NCI-H2171 (cell line): ENCODE measurements around the gene TNFSF8.

ENCODE experiments used
- DNase-seq: peaks from one replicate; lab custom pipeline; 2025; lab: John Stamatoyannopoulos, UW

The TNFSF8 gene

DNA sequence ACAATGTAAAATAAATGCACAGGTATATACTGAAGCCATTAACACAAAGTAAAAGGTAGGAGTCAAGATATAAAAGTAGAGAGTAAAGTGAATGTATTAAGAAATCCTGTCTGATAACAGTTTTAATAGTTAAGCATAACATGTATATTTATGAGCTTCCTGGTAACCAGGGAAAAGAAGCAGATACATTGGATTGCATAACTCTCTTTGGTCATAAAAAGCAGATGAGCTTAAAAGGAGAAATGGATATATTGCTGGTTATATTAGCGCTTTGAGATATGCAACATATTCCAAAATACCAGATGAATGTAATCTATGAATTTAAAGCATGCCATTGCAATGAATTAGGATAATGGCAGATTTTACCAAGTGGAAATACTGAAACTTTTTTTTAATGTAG is 6.2 kb upstream of the TNFSF8 start:
- DNase-seq, result no peak

DNA sequence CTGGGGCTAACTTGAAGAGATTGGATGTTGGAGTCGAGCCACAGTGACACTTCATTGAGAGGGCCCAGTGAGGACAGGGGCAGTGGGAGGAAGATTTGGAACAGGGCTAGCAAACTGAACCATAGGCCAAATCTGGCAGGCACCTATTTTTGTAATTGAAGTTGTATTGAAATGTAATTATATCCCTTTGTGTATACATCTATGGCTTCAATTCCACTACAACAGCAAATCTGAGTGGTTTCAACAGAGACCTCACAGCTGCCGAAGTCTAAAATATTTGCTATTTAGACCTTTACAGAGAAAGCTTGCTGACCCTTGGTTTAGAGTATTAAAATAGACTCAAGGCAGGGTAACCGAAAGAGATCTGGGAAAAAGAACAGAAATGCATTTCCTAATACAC is 4.7 kb upstream of the TNFSF8 start:
- DNase-seq, result no peak

DNA sequence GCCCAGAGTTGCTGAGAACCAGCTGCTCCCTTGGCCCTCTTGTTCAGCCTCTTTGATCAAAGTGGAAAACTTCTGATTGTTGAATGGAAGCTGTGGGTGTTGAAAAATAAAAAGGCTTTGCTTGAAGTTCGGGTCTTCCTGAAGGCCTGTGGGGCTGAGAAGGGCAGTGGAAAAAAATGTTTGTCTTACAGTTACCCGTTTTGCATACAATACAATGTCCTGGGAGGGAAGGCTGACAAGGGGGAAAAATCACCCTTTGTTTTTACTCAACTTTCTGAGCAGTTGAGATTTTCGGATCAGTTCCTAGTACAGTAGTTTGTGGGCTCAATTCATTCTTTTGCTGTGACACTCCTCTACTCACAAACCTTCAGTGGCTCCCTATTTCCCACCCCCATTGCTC is 2.1 kb upstream of the TNFSF8 start:
- DNase-seq, result no peak

DNA sequence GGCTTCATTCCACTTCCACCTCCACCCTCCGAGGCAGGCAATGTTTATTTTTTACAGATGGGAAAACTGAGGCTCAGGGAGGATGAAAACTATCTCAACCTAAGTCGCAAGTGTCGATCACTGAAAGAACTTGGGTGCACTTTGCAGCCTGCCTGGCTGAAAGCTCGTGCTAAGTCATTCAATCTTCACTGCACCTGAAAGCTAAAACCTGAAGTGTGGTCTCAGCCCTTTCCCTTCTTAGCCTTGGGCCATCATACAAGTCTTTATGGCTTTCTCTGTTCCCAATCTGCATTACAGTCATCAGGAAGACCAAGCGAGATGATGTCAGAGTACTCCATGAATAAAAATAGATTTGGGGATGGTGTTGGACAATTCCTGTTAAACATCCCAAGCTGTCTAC is 1.0 kb upstream of the TNFSF8 start:
- DNase-seq, result no peak

GRCh38 chr9:114929201-114929600 is 1.2 kb downstream of the TNFSF8 start:
- no peak for DNase-seq

- DNase-seq, result no peak
These were observed 1.7 kb downstream of the TNFSF8 start for GRCh38 chr9:114928671-114929070.

- no peak for DNase-seq
These were observed 2.3 kb downstream of the TNFSF8 start for GRCh38 chr9:114928136-114928535.

- DNase-seq, result no peak
These were observed 4.7 kb downstream of the TNFSF8 start for GRCh38 chr9:114925672-114926071.

DNA sequence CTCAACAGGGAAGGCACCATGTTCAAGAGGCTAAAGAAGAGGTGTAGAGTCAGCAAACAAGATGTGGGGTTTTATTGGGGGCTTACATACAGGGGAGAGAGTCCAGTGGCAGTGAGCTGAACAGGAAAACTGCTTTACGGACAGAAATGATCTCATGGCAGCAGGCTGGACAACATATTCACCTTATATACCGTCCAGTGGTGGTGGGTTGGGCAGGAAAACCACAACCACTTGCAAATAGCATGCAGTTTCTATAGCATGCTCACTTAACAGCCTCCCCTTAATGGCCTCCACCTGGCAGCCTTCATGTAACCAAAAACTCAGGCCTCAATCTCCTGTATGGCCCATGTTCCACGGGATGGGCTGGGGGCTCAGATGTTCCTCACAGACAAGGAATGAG is 5.4 kb downstream of the TNFSF8 start:
- no peak for DNase-seq

GRCh38 chr9:114924327-114924726 is 6.1 kb downstream of the TNFSF8 start:
- no peak for DNase-seq

GRCh38 chr9:114923918-114924317 is 6.5 kb downstream of the TNFSF8 start:
- DNase-seq, result no peak

- DNase-seq, result no peak
These were observed 9.2 kb downstream of the TNFSF8 start for GRCh38 chr9:114921171-114921570.

DNA sequence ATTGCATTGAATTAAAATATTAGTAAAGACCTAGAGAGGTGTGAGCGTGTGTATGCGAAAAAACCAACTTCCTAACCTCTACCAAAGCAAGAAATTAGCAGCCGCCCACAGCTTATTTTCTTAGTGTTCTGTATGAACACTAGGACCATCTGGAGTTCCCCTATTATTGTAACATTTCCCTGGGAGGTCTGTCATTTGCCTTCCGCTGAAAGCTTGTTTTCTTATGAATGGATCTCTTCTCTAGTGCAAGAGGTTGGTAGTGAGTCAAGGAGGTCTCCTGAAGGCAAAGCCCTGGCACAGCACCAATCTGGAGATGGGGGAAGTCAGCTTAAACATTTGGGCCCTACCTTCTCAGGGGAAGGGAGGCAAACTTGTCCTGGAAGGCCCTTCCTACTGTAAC is 10.8 kb downstream of the TNFSF8 start:
- peak; percentile 28 for DNase-seq

DNA sequence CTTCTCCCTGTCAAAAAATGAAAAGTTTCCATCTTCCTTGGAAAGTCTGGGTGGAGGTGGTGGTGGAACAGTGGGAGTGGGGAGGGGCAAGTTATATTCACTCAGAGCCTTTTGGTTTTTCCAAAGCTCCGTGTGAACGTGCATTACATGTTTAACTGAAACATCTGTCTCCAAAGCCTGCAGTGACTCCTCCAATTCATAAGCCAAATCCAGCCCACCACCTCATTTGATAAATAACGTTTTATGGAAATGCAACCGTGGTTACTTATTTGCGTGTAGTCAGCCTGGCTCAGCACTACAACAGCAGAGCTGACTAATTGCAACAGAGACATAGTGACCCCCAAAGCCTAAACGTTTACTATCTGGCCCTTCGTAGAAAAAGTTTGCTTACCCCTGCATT is 13.9 kb downstream of the TNFSF8 start:
- no peak for DNase-seq

- DNase-seq, result no peak
These were observed 16.3 kb downstream of the TNFSF8 start for GRCh38 chr9:114914139-114914538.

DNA sequence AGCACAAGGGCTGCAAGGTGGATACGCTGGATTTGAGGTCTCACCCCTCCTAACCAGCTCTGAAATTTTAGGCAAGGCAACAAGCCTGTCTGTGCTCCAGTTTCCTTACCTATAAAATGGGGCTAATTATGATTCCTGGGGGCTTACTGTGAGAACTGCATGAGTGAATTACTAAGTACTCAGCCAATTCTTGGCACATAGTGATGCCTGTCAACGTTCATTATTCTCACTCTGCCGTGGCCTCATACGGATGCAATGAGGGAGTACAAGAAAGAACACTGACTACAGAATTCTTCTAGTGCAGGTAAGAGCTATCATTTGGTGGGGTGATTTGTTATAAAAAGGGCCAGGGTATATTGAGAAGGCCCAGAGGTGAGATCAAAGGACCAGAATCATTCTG is 16.7 kb downstream of the TNFSF8 start:
- no peak for DNase-seq

DNA sequence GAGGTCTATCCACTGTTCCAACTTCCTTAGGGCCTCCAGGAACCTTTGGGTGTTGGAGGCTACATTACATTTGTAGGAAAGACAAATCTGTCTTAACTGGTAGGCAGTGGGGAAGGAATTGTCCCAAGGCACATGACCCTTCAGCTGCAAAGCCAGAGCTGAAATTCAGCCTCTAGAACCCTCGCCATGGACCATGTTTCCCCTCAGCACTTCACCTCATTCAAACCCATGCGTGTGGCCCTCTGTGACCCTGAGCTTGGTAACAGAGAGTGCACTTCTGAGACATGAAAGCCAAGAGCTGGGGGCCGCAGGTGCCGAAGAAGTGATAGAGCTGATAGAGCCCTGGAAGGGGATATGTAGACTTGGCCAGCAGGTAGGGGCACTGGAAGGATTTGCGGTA is 17.2 kb downstream of the TNFSF8 start:
- no peak for DNase-seq

DNA sequence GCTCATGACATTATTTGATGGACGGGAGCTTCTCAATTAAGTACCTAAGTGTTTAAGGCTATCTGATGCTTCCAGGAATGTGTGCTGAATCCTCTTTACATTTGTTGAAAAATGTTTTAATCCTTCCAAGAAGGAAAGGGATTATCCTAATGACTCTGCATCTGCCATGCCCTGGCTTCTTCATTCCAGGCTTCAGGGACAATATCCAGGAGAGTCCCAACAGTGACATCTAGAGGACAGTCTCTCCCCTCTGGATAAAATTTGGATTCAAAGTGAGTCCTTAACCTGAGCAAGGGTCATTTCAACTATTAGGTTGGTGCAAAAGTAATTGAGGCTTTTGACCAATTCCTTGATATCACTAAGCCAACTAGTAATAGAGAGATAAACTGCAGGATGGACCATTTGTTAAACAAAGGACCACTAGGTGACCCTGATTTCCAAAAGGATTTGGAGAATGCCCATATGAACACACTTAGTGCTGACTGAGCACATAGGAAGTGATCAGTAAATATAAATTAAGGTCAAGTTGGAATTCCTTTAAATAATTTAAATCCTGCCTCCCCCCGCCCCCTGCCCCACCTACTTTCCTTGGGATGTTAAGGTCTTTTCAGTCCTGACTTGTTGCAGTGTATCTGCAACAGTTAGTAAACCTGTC is 19.1 kb downstream of the TNFSF8 start:
- DNase-seq, result peak; percentile 67

DNA sequence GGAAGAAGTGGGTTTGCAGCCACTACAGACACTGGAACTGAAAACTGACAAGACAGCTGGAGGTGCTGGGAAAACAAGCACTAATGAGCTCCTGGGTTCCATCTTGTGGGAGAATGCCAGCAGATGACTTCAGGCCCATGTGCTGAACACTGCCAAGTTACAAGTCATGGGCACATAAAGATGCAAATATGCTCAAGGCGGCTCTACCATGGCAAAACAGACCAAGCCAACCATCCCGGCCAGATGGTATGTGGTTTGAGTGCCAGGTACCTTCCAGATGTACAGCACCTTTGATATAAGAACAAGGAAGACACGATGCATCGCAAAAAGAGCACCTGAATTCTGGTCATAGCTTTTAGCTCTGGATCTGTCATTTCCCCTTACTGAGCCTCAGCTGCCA is 19.9 kb downstream of the TNFSF8 start:
- DNase-seq, result peak; percentile 82

GRCh38 chr9:114909661-114910060 is 20.7 kb downstream of the TNFSF8 start:
- DNase-seq, result no peak

DNA sequence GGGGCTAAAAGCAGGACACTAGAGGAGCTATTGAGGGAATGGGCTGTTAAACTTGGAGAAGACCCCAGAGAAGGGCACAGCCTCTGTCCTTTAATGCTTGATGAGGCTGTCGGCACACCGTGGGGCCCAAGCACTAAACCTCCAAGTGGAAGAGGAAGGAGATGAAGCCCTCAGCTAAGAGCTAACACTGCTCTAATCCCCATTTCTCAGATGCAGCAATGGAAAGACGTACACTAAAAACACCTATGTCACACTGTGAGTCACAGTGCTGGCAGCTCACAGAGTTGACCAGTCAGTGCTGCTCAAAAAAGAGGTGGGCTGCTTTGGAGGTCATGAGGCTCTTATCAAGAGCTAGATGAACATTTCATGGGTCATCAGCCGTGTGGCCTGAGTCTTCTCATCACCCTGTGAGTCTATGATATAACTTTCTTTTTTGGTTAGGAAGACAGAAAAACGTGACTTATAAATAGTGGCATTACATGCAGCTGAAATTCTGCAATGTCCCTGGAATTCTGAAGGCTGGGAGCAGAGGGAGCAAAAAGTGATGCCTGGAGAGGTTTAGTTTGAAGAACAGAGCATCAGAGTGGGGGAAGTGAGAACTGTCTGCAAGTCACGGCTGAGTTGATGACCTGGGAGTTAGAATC is 21.5 kb downstream of the TNFSF8 start:
- DNase-seq, result no peak

DNA sequence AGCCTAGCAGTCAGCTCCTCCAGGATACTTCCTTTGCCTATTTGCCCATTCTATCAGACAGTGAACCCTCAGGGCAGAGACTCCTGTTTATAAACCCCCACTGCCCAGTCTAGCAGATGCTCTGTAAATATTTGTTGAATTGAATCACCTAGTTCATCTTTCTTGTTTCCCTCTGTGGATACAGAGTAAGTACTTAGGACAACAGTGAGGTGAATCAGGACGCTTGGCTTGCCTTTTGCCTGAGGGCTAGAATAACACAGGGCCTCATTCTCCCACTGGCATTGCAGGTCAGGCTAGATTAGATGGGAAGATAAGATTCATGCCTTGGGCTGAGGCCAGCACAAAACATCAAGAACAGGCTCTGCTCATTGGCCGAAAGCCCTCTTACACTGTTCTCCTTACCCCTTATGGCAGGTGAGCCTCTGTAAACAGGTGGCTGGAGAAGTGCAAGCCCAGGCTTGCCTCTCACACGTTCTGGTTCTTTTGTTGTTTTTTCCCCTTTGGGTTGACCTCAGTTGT is 22.2 kb downstream of the TNFSF8 start:
- DNase-seq, result peak; percentile 74

- DNase-seq, result peak; percentile 11
These were observed 23.3 kb downstream of the TNFSF8 start for GRCh38 chr9:114906922-114907571.
